DOHH2 (cell line): ENCODE results near the gene OXGR1.

Experiments
- H3F3A ChIP-seq: fragments of 200-600 bp; sonication (generic), shearing (Covaris generic); 2 replicates; pipeline ENCODE4 v1.6.0; 2016; ENCODE audit warnings: antibody characterized with exemption, mild to moderate bottlenecking; ENCODE audit not compliant: control insufficient read depth, insufficient read depth
- H3K27ac ChIP-seq: fragments of 200-600 bp; sonication (generic); 2 replicates; pipeline ENCODE4 v1.5.1; 2014; ENCODE audit warnings: low read depth, mild to moderate bottlenecking, low read length, moderate library complexity
- H3K27me3 ChIP-seq: fragments of 200-600 bp; sonication (generic); 2 replicates; pipeline ENCODE4 v1.6.1; 2014; ENCODE audit warnings: mild to moderate bottlenecking, low read length, mixed read lengths; ENCODE audit not compliant: control insufficient read depth
- H3K36me3 ChIP-seq: fragments of 200-600 bp; sonication (generic); 2 replicates; pipeline ENCODE4 v1.6.1; 2014; ENCODE audit warnings: mild to moderate bottlenecking, low read length, moderate library complexity, mixed read lengths; ENCODE audit not compliant: control insufficient read depth
- H3K4me1 ChIP-seq: fragments of 200-600 bp; sonication (generic); 2 replicates; pipeline ENCODE4 v1.6.1; 2014; ENCODE audit warnings: mild to moderate bottlenecking, low read length, mixed read lengths; ENCODE audit not compliant: control insufficient read depth
- H3K4me2 ChIP-seq: fragments of 200-600 bp; sonication (generic); 2 replicates; pipeline ENCODE4 v1.6.0; 2014; ENCODE audit warnings: mild to moderate bottlenecking, low read length, moderate library complexity
- H3K4me3 ChIP-seq: fragments of 200-600 bp; sonication (generic); 2 replicates; pipeline ENCODE4 v1.5.1; 2014; ENCODE audit warnings: mild to moderate bottlenecking, low read length, mixed read lengths
- H3K79me2 ChIP-seq: fragments of 200-600 bp; sonication (generic); 2 replicates; pipeline ENCODE4 v1.6.1; 2014; ENCODE audit warnings: mild to moderate bottlenecking, low read length, mixed read lengths; ENCODE audit not compliant: control insufficient read depth
- H3K9me2 ChIP-seq: fragments of 200-600 bp; sonication (generic); replicated peaks from 2 replicates; pipeline ENCODE4 v1.6.1; 2014; ENCODE audit warnings: mild to moderate bottlenecking, low read length, mixed read lengths; ENCODE audit not compliant: control insufficient read depth
- H3K9me3 ChIP-seq: fragments of 200-600 bp; sonication (generic); 2 replicates; pipeline ENCODE4 v1.6.1; 2014; ENCODE audit warnings: antibody characterized with exemption, low read length, mixed read lengths; ENCODE audit not compliant: control insufficient read depth, insufficient read depth
- H4K20me1 ChIP-seq: fragments of 200-600 bp; sonication (generic); 2 replicates; pipeline ENCODE4 v1.6.0; 2014; ENCODE audit warnings: low read depth, mild to moderate bottlenecking, antibody characterized with exemption, low read length, moderate library complexity; ENCODE audit not compliant: control insufficient read depth, insufficient read depth
- EZH2phosphoT487 ChIP-seq: fragments of 200-600 bp; sonication (generic); IDR thresholded peaks from 2 replicates; pipeline ENCODE4 v1.6.1; 2017; ENCODE audit warnings: borderline replicate concordance, mild to moderate bottlenecking, antibody characterized with exemption, low read length, moderate library complexity, mixed read lengths
- TF ChIP-seq, protein P1 (sequence below): fragments of 200-600 bp; sonication (generic); IDR thresholded peaks from one replicate; pipeline ENCODE4 v1.5.1; 2014; ENCODE audit warnings: antibody characterized with exemption, mild to moderate bottlenecking, low read depth, low read length; ENCODE audit not compliant: poor library complexity, severe bottlenecking

The OXGR1 gene

DNA sequence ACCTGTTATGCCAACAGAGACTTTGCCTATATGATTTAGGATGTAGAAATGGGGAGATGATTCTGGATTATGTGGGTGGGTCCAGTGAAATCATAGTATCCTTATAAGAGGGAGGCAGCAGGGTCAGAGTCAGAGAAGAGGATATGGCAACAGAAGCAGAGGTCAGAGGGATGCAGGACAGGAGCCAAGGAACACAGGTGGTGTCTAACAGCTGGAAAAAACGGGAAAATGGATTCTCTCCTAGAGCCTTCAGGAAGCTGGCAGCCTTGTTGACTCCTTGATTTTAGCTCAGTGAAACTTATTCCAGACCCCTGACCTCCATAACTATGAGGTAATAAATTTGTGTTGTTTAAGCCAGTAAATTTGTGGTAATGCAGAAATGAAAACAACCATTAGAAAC lies 28.8 kb upstream of the OXGR1 start:
- no peaks in the 10 kb centered on the region for H3F3A ChIP-seq
- H3K4me1 ChIP-seq: no peaks in the 10 kb centered on the region
- H3K4me3 ChIP-seq: no peak overlapping the region
- no peaks in the 10 kb centered on the region for H3K9me3 ChIP-seq
- no peaks in the 10 kb centered on the region for H4K20me1 ChIP-seq
- H3K27ac ChIP-seq: no peak overlapping the region
- peaks cover 15% of the 10 kb centered on the region for H3K27me3 ChIP-seq
- no peaks in the 10 kb centered on the region for H3K79me2 ChIP-seq
- no peaks in the 10 kb centered on the region for H3K36me3 ChIP-seq
- no peaks in the 10 kb centered on the region for H3K9me2 ChIP-seq
- H3K4me2 ChIP-seq: no peak overlapping the region
- TF ChIP-seq, protein P1, sequence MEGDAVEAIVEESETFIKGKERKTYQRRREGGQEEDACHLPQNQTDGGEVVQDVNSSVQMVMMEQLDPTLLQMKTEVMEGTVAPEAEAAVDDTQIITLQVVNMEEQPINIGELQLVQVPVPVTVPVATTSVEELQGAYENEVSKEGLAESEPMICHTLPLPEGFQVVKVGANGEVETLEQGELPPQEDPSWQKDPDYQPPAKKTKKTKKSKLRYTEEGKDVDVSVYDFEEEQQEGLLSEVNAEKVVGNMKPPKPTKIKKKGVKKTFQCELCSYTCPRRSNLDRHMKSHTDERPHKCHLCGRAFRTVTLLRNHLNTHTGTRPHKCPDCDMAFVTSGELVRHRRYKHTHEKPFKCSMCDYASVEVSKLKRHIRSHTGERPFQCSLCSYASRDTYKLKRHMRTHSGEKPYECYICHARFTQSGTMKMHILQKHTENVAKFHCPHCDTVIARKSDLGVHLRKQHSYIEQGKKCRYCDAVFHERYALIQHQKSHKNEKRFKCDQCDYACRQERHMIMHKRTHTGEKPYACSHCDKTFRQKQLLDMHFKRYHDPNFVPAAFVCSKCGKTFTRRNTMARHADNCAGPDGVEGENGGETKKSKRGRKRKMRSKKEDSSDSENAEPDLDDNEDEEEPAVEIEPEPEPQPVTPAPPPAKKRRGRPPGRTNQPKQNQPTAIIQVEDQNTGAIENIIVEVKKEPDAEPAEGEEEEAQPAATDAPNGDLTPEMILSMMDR: no peak
- no peak for TF ChIP-seq EZH2phosphoT487

DNA sequence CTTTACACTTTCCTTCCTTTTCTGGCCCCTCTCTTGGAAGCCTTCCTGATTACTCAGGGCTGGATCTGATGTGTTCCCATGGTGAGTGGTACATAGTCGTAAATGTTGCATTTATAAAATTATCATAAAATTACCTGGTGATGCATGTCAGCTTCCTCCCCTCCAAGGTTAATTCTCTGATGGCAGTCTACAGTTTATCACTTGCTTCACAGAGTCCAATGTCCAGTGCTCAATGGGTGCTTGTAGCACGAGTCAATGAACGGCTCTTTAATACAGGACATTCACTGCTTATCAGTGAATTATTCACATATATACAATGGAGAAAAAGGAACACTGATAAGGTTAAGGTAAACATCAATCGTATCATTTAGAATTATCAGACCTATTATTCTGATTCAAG lies 27.0 kb upstream of the OXGR1 start:
- Histone ChIP-seq H3K4me2 (no peak overlapping the region), H3F3A (no peaks in the 10 kb centered on the region), H3K4me1 (peaks cover under 1% of the 10 kb centered on the region; the same call in 1 of the 2 replicates), H3K27ac (no peak overlapping the region), H3K27me3 (peaks cover 15% of the 10 kb centered on the region), H3K36me3 (no peaks in the 10 kb centered on the region), H3K4me3 (no peak overlapping the region), H3K9me2 (no peaks in the 10 kb centered on the region), H4K20me1 (no peaks in the 10 kb centered on the region), H3K9me3 (no peaks in the 10 kb centered on the region), H3K79me2 (no peaks in the 10 kb centered on the region)
- no peak for TF ChIP-seq EZH2phosphoT487
- TF ChIP-seq, protein P1: no peak

DNA sequence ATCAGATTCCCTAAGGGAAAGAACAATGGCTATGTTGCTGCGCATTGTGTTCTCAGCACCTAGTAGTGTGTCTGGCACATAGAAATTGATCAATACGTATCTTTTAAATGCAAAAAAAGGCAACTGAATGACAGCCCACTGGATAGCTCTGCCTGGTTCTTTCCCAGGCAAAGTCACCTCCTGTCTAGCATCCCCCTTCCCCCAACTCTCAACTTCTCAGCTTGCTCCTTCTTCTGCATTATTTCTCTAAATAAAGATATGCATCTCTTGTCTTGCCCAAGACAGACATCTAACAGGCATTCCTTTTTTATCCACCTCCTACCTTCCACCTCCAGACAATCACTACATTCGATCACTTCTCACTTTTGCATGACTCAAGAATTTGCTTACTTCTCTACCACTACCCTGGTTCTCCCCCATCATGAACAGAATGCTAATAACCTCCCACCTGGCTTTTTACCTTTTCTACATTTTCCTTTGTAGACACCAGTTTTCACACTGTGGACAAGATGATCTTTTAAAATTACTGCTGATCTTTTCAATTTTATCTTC lies 26.5 kb upstream of the OXGR1 start:
- Histone ChIP-seq H3K9me2 (no peaks in the 10 kb centered on the region), H3F3A (no peaks in the 10 kb centered on the region), H4K20me1 (no peaks in the 10 kb centered on the region), H3K9me3 (no peaks in the 10 kb centered on the region), H3K4me3 (no peak overlapping the region), H3K79me2 (no peaks in the 10 kb centered on the region), H3K4me2 (no peak overlapping the region), H3K36me3 (no peaks in the 10 kb centered on the region), H3K27ac (no peak overlapping the region), H3K4me1 (peaks cover 5% of the 10 kb centered on the region), H3K27me3 (peaks cover 15% of the 10 kb centered on the region)
- no peak for TF ChIP-seq EZH2phosphoT487
- TF ChIP-seq, protein P1: no peak

DNA sequence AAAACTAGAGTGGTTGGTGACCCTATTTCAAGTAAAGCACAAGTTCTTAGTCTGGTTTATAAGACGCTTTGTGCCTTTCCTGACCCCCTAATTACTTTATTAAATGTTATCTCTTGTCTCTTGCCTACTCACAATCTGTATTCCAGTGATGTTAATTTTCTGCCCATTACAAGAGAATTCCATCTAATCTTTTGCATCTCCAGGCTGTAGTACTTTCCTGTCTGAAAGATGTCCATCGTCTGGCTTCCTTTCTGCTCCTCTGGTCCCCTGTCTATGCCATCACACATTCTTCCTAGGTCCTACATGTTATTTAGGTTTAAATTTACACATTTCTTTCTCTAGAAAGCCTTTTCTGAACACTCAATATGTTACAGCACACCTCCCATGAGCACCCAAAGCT lies 25.9 kb upstream of the OXGR1 start:
- Histone ChIP-seq H3K27me3 (peaks cover 15% of the 10 kb centered on the region), H3F3A (no peaks in the 10 kb centered on the region), H3K79me2 (no peaks in the 10 kb centered on the region), H3K4me1 (peaks cover 11% of the 10 kb centered on the region), H4K20me1 (no peaks in the 10 kb centered on the region), H3K27ac (no peak overlapping the region), H3K9me2 (no peaks in the 10 kb centered on the region), H3K4me2 (no peak overlapping the region), H3K36me3 (no peaks in the 10 kb centered on the region), H3K9me3 (no peaks in the 10 kb centered on the region), H3K4me3 (no peak overlapping the region)
- TF ChIP-seq, protein P1: no peak
- no peak for TF ChIP-seq EZH2phosphoT487
